PC-3 (cell line): ENCODE results near the gene DIS3L2.

ENCODE experiments used
- EZH2 ChIP-seq: fragments of 300-600 bp; sonication (generic); IDR thresholded peaks from one replicate; pipeline ENCODE4 v1.6.1; 2017; ENCODE audit warnings: antibody characterized with exemption, mild to moderate bottlenecking, low read length; ENCODE audit not compliant: unreplicated experiment
- EZH2phosphoT487 ChIP-seq: fragments of 300-600 bp; sonication (generic); IDR thresholded peaks from 2 replicates; pipeline ENCODE4 v1.6.1; 2018; ENCODE audit warnings: mild to moderate bottlenecking, antibody characterized with exemption, low read length, borderline replicate concordance
- TF ChIP-seq, protein P1 (sequence below): fragments of 300-600 bp; sonication (generic); conservative IDR thresholded peaks from 2 replicates; pipeline ENCODE4 v1.5.1; 2017; ENCODE audit warnings: antibody characterized with exemption, low read depth, mild to moderate bottlenecking, low read length

DNA sequence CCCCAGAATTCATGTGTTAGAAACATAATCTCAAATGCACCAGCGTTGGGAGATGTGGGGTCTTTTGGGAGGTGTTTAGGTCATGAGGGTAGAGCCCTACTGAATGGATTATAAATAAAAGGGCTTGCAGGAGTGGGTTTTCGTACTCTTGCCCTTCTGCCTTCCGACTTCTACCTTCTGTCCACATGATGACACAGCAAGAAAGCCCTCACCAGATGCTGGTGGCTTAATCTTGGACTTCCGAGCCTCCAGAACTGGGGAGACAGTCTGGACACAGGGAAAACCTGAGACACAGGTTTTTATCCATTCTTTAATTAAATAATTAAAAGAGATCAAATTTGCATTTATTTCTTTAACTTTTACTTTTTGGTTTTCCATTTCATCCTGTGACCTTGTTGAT lies 87.8 kb downstream of the DIS3L2 start:
- TF ChIP-seq, protein P1, sequence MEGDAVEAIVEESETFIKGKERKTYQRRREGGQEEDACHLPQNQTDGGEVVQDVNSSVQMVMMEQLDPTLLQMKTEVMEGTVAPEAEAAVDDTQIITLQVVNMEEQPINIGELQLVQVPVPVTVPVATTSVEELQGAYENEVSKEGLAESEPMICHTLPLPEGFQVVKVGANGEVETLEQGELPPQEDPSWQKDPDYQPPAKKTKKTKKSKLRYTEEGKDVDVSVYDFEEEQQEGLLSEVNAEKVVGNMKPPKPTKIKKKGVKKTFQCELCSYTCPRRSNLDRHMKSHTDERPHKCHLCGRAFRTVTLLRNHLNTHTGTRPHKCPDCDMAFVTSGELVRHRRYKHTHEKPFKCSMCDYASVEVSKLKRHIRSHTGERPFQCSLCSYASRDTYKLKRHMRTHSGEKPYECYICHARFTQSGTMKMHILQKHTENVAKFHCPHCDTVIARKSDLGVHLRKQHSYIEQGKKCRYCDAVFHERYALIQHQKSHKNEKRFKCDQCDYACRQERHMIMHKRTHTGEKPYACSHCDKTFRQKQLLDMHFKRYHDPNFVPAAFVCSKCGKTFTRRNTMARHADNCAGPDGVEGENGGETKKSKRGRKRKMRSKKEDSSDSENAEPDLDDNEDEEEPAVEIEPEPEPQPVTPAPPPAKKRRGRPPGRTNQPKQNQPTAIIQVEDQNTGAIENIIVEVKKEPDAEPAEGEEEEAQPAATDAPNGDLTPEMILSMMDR, result no peak
- no peak for TF ChIP-seq EZH2
- no peak for TF ChIP-seq EZH2phosphoT487
